ENCODE results near the gene TRIM25.
"Not testable (repeated sequence)": the region's sequence is repeated elsewhere in the genome, so short reads cannot be mapped to it uniquely, and the experiment has no call there.

Gene TRIM25, protein sequence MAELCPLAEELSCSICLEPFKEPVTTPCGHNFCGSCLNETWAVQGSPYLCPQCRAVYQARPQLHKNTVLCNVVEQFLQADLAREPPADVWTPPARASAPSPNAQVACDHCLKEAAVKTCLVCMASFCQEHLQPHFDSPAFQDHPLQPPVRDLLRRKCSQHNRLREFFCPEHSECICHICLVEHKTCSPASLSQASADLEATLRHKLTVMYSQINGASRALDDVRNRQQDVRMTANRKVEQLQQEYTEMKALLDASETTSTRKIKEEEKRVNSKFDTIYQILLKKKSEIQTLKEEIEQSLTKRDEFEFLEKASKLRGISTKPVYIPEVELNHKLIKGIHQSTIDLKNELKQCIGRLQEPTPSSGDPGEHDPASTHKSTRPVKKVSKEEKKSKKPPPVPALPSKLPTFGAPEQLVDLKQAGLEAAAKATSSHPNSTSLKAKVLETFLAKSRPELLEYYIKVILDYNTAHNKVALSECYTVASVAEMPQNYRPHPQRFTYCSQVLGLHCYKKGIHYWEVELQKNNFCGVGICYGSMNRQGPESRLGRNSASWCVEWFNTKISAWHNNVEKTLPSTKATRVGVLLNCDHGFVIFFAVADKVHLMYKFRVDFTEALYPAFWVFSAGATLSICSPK

DNA sequence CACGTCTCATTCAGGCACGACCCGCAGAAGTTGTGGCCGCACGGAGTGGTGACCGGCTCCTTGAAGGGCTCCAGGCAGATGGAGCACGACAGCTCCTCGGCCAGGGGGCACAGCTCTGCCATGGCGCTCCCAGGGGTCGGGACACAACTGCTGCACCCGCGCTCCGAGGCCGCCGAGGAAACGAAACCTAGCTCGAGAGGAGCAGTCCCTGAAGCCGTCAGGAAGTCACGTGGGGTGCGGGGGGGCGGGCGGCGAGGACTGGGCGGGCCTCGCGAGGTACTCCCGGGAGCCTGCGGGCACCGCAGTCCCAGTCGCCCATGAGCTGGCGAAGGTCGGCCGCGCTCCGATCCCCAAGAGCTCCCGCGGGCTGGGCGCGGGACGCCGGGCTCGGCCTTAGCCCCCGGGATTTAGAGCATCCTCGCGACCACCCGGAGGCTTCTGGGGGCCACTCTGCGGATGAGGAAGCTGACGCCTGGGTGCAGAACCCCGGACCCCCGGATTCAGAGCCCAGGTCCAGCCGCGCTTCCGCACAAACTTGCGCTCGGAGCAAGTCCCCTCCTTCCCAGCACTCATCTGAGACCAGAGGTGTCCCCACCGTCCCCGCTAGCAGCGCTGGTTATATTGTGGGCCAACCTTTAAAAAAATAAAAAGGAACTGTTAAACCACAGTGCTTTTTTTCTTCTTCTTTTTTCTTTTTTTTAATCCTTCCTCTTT is at the start of gene TRIM25:
Gene TRIM25 (minus strand): TSS at position 183 of the 714 bp plus-strand sequence. CDS start 61 bp downstream, at position 122.
- peak; percentile 92 for DNase-seq (ENCODE audit: low spot score)

DNA sequence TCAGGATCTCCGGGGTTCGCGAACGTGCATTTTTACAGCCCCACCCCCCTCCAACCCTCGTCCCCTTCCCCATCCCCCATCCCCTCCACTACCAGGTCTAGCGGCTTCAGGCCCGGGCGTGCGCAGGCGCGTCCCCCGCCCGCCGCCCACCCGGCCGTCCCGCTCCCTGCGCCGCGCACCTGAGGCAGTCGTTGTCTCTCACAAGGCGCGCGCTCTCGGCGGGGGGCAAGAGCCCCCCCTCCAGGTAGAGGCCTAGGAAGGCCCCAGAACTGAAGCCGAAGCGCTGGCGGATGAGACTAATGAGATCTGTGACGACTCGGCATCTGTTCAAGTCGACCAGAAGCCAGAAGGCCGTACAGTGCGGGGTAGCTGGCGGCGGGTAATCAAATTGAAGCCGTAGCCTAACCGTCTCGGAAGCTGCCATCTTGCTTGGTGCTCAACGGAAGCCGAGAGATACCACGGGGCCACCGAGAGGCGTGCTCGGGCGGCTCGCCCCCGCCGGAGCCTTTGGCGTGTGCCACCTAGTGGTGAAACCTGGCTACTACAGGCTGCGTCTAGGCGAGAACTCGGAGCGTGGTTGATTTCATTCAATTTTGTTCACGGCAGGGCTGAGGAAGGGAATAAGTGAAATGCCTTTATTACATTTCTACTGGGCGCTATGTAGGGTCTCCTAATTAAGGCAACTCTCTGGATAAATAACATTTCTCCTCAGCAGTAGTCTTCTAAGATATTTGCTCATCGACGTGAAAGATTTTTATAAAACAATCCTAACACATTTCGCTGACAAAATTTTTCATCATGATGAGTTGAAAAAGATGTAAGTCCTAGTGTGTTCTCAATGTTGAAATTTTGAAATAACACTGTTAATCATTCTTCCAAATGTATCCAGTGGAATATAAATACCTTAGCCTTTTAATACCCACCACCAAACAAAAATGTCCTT is 47.0 kb upstream of the TRIM25 start, which contains the start of gene COIL:
Gene COIL (minus strand): TSS at position 455 of the 943 bp plus-strand sequence. CDS start 31 bp downstream, at position 424.
- peak; percentile 92 for DNase-seq (ENCODE audit: low spot score)

- DNase-seq (ENCODE audit: low spot score) = no peak
Observed at GRCh38 chr17:56956992-56957391, 43.1 kb upstream of the TRIM25 start.

DNA sequence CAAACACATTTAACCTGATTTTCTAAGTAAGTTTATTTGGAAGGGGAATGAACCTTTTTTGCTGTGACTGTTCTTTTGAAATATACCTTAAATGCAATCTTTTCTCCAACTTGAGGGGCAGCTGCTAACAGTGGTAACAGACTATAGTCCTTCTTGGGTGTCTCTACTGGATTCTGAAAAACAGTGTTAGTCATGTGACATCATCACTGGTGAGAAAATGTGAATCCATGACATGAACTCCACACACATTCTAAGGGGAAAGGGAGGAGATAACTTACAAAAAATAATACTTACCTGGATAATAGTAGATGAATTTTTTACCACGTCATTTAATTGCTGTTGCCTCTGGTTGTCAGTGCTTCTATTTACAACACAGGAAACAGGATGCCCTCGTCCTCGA is 35.7 kb upstream of the TRIM25 start:
- no peak for DNase-seq (ENCODE audit: low spot score)

GRCh38 chr17:56948491-56948890 is 34.6 kb upstream of the TRIM25 start:
- no peak for DNase-seq (ENCODE audit: low spot score)

DNA sequence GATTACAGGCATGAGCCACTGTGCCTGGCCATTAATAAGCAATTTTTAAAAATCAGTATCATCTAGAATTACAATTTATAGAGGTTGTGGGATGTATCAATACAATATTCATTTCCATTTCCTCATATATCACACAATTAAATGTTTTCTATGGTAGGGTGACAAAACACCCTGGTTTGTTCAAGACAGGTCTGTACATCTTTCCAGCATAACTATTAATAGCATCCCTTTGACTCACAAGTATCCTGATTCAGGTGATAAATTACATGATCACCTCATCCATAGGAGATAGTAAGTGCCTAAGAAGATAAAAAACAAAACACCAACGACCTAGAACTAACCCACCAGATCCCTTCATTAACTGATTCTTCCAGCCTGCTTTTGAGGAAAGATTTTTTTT is 33.9 kb upstream of the TRIM25 start:
- DNase-seq (ENCODE audit: low spot score) = no peak

GRCh38 chr17:56945938-56946505 is 32.2 kb upstream of the TRIM25 start:
- DNase-seq (ENCODE audit: low spot score) = no peak

DNA sequence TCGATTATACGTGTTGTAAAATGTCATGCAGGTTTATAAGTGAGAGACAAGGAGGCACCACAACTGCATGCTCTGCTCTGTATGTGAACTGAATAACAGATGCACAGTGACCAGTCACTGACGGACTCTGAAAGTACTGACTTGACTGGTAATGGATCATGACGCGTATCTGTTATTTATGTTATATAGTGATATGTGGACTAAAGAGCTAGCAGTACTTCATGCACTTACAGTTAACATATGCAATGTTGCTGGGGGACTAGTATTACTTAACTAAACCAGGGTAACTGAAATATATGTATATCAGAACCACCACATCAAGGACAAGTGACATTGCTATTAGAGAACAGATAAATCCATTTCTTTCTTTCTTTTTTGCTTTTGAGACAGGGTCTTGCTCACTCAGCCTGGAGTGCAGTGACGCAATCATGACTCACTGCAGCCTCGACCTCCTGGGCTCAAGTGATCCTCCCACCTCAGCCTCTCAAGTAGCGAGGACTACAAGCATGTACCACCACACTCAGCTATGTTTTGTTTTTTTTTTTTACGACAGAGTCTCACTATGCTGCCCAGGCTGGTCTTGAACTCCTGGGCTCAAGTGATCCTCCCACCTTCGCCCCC is 29.8 kb upstream of the TRIM25 start:
- no peak for DNase-seq (ENCODE audit: low spot score)

GRCh38 chr17:56939869-56940484 is 26.1 kb upstream of the TRIM25 start:
- no peak for DNase-seq (ENCODE audit: low spot score)

- not testable (repeated sequence) for DNase-seq (ENCODE audit: low spot score)
Observed at GRCh38 chr17:56938206-56938605, 24.4 kb upstream of the TRIM25 start.

GRCh38 chr17:56937687-56938086 is 23.8 kb upstream of the TRIM25 start:
- DNase-seq (ENCODE audit: low spot score) = no peak

DNA sequence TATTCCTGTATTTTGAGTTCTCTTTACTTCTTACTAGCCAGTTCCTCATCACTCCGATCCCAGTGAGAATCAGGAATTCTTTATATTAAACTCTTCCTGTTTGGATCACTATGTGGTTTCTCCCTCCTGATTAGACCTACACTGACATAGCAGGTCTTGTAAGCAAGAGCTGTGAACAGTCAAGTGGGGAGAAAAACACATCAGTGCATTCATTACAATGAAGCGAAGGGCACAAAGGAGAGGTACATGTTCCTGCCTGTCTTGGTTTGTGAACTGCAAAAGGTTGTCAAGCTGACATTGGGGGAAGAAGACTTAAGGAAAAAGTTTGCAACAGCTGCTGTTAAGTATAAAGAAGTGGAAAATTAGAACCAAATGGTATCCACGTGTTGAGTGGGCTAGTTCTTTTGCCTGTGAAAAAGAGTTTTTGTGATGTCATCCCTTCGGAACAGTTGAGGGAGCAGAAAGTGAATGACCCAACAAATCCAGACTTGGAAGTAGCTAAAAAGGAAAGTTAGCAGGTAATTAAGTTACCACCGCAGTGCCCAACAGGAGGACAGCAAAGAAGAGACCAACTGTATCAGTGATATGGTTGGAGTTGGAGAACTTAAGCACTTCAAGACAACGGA is 23.0 kb upstream of the TRIM25 start:
- DNase-seq (ENCODE audit: low spot score) = no peak

- DNase-seq (ENCODE audit: low spot score) = no peak
Observed at GRCh38 chr17:56935461-56935860, 21.6 kb upstream of the TRIM25 start.

- DNase-seq (ENCODE audit: low spot score) = no peak
Observed at GRCh38 chr17:56934280-56934679, 20.4 kb upstream of the TRIM25 start.

DNA sequence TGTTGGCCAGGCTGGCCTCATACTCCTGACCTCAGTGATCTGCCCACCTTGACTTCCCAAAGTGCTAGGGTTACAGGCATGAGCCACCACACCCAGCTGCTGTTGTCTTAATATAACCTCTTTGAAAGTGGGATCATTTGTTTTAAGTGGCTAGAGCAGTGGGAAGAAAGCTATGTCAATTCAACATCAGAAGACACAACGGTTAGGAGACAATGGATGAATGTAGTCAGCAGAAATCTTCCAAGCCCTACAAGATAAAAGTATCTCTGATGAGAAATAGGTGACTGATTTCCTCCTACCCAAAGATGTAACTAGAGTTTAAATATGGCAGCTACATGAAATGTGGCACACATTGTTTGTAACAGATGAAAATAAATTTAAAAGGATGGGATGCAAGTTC is 20.0 kb upstream of the TRIM25 start:
- no peak for DNase-seq (ENCODE audit: low spot score)

DNA sequence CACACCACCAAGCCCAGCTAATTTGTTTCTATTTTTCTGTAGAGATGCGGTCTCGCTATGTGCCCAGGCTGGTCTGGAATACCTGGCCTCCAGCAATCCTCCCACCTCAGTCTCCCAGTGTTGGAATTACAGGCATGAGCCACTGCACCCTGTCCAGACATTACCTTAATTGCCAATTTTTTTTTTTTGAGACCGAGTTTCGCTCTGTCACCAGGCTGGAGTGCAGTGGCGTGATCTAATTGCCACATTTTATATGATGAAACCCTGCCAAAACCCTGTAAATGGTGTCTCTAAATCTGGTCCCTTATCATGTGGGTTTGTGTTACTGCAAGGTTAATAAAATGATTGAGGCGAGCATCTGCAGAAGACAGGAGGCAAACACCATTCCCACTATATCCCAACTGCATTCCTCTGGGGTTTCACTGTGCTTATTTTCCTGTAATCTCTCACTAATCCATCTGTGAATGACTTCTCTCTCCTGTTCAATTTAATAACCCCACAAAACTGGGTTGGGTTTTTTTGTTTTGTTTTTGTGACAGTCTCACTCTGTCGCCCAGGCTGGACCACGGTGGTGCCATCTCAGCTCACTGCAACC is 19.4 kb upstream of the TRIM25 start:
- DNase-seq (ENCODE audit: low spot score) = no peak

DNA sequence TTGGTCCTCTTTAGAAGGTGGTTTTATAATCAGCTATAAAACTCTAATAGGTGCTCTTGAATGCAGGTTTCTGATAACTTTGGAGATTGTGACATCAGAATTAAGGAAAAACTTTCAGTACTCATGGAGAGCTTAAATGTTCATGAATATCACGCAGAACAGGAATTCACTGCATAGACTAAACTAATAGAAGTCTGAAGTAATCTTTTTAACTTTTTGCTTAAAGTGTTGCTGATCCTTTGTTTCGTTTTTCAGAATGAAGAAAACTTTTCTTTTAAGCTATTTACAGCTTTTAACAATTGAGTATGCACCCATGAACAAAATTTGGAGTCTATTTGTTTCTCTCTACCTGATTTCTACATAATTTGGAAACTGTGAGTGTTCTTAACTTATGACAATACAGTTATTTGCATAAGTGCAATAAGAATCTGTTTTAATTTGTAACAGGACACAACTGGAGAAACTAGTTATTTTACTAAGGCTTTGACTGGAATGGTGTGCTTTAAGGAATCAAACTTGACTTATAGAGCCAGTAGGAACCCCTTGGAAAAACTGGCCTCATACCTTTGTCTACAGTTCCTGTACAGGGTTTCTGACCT is 17.0 kb upstream of the TRIM25 start:
- no peak for DNase-seq (ENCODE audit: low spot score)

DNA sequence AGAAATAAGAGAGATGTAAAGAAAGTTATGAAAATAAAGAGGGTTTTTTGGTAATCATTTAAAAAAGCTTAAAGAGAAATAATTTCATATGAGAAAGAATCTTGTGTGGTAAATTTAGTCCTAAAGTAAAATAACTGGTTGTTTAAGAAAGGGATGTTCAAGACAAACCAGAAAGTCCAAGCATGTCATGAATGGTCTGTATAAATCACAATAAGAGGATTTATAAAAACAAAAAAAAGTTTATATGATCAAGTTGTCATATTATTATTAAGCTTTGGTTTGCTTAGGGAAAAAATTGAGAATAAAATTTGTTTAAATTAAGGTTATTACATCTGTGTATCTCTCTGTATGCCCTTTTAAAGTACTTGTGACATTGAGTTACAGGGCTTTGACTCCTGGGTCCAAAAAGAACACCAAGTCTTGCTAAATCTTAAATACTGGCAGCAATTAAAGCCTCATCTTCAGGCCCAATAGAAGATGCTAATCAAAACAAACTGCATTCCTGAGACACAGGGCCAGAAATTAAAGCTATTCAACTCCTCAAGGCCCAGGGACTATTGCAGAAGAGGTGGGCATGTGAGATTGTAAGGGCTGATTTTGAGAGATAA is 15.6 kb upstream of the TRIM25 start:
- no peak for DNase-seq (ENCODE audit: low spot score)

GRCh38 chr17:56928586-56928985 is 14.7 kb upstream of the TRIM25 start:
- DNase-seq (ENCODE audit: low spot score) = no peak

All from left forelimb (tissue), 1 donor.